Trophoblast cell (in vitro differentiated cells and primary cell): ENCODE data around the gene SDHC.
"Not testable (repeated sequence)": the region's sequence is repeated elsewhere in the genome, so short reads cannot be mapped to it uniquely, and the experiment has no call there.

Experiments
- DNase-seq, 2 donors: peaks; one replicate each; pipeline ENCODE4 v3.0.0-alpha.2; 2016
- H2AFZ ChIP-seq: 2 replicates; pipeline ENCODE4 v1.6.1; 2013; ENCODE audit warnings: low read length, moderate library complexity, mild to moderate bottlenecking; ENCODE audit not compliant: insufficient read depth, poor library complexity
- H2AK5ac ChIP-seq: 2 replicates; pipeline ENCODE4 v1.6.1; 2013; ENCODE audit warnings: mild to moderate bottlenecking, low read length
- H2BK120ac ChIP-seq: 2 replicates; pipeline ENCODE4 v1.6.1; 2013; ENCODE audit warnings: low read length, mild to moderate bottlenecking, moderate library complexity; ENCODE audit not compliant: insufficient read depth, poor library complexity
- H2BK12ac ChIP-seq: 2 replicates; pipeline ENCODE4 v1.6.1; 2013; ENCODE audit warnings: mild to moderate bottlenecking, low read length, moderate library complexity
- H2BK5ac ChIP-seq: 2 replicates; pipeline ENCODE4 v1.6.1; 2013; ENCODE audit warnings: low read length, low read depth, moderate library complexity, mild to moderate bottlenecking; ENCODE audit not compliant: poor library complexity
- H3K14ac ChIP-seq: 2 replicates; pipeline ENCODE4 v1.6.1; 2013; ENCODE audit warnings: mild to moderate bottlenecking, low read length
- H3K18ac ChIP-seq: 2 replicates; pipeline ENCODE4 v1.6.1; 2013; ENCODE audit warnings: mild to moderate bottlenecking, low read length
- H3K23ac ChIP-seq: 2 replicates; pipeline ENCODE4 v1.6.1; 2013; ENCODE audit warnings: low read length
- H3K27ac ChIP-seq: 2 replicates; pipeline ENCODE4 v1.5.1; 2013; ENCODE audit warnings: low read depth, mild to moderate bottlenecking, inconsistent platforms, low read length, moderate library complexity
- H3K27me3 ChIP-seq: 2 replicates; pipeline ENCODE4 v1.6.1; 2013; ENCODE audit warnings: inconsistent platforms, mild to moderate bottlenecking, low read length, moderate library complexity; ENCODE audit not compliant: insufficient read depth
- H3K36me3 ChIP-seq, 2 experiments: 1 replicate in 1 of 2; 2 replicates in 1 of 2; pipeline ENCODE4 v1.6.1; 2013; ENCODE audit warnings: low read length in 2 of 2, mild to moderate bottlenecking in 2 of 2, moderate library complexity in 1 of 2; ENCODE audit not compliant: insufficient read depth in 2 of 2, control insufficient read depth in 1 of 2
- H3K4ac ChIP-seq: 2 replicates; pipeline ENCODE4 v1.6.1; 2013; ENCODE audit warnings: low read depth, mild to moderate bottlenecking, low read length, moderate library complexity
- H3K4me1 ChIP-seq, 2 experiments: 1 replicate in 1 of 2; 2 replicates in 1 of 2; pipeline ENCODE4 v1.6.1; 2013; ENCODE audit warnings: low read length in 2 of 2, mild to moderate bottlenecking in 2 of 2, moderate library complexity in 1 of 2; ENCODE audit not compliant: insufficient read depth in 2 of 2, control insufficient read depth in 1 of 2
- H3K4me2 ChIP-seq: 2 replicates; pipeline ENCODE4 v1.6.1; 2013; ENCODE audit warnings: inconsistent platforms, mild to moderate bottlenecking, low read length, moderate library complexity
- H3K4me3 ChIP-seq: 2 replicates; pipeline ENCODE4 v1.5.1; 2013; ENCODE audit warnings: mild to moderate bottlenecking, low read depth, low read length, inconsistent platforms
- H3K79me1 ChIP-seq: one replicate; pipeline ENCODE4 v1.6.1; 2013; ENCODE audit warnings: low read length
- H3K79me2 ChIP-seq: 2 replicates; pipeline ENCODE4 v1.6.1; 2013; ENCODE audit warnings: low read length, mild to moderate bottlenecking; ENCODE audit not compliant: control insufficient read depth, insufficient read depth, poor library complexity
- H3K9ac ChIP-seq: 2 replicates; pipeline ENCODE4 v1.6.1; 2013; ENCODE audit warnings: mild to moderate bottlenecking, low read length
- H3K9me3 ChIP-seq: 2 replicates; pipeline ENCODE4 v1.6.1; 2013; ENCODE audit warnings: low read depth, mild to moderate bottlenecking, control low read depth, inconsistent platforms, low read length; ENCODE audit not compliant: insufficient read depth
- H4K12ac ChIP-seq: 2 replicates; pipeline ENCODE4 v1.6.1; 2013; ENCODE audit warnings: low read depth, mild to moderate bottlenecking, low read length, moderate library complexity
- H4K8ac ChIP-seq: 2 replicates; pipeline ENCODE4 v1.6.1; 2013; ENCODE audit warnings: low read depth, mild to moderate bottlenecking, low read length, moderate library complexity
- H4K91ac ChIP-seq: one replicate; pipeline ENCODE4 v1.6.1; 2013; ENCODE audit warnings: low read depth, mild to moderate bottlenecking, low read length, moderate library complexity
- WGBS: extraction: QIAGEN DNeasy Blood & Tissue Kit; methylation state at CpG from one replicate; pipeline ENCODE4 v1.1.7; 2013; ENCODE audit warnings: missing lambda C conversion rate; ENCODE audit not compliant: insufficient read length, insufficient coverage; ENCODE audit errors: extremely low coverage; 5-methylcytosine and 5-hydroxymethylcytosine counted together

The SDHC gene

DNA sequence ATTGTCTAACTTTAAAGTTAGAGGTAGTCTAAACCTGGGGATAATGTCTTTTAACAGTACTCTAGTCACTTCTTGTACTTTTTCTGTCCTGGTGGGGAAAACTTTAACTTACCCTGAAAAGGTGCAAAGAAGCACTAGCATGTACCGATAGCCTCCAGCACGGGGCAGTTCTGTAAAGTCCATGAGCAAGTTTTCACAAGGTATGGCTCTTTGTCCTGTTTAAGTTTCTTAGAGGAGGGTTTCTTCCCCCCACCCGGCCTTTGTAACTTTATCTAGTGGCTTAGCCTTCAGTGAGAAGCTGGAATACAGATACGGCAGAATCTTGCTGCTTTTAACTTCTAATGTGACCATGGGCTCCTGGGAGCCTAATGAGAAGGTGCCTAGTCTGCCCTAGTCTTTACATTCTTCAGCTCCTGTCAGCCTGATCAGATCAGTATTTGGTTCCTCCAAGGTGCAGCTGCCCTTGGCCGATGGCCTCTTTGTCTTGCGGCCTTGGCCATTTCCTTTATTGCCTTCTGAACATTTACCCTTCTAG is 93.3 kb downstream of the SDHC start:
- no peak overlapping the region for H2BK5ac ChIP-seq
- no peak for DNase-seq
- WGBS, result no CpG with 5 or more reads among the region's 6 CpGs
- no peaks in the 10 kb centered on the region for H3K9me3 ChIP-seq
- no peaks in the 10 kb centered on the region for H3K79me1 ChIP-seq
- no peak overlapping the region for H4K8ac ChIP-seq
- no peaks in the 10 kb centered on the region for H3K79me2 ChIP-seq
- H3K9ac ChIP-seq, result no peak overlapping the region
- no peak overlapping the region for H2AFZ ChIP-seq
- no peaks in the 10 kb centered on the region for H3K4me1 ChIP-seq
- H4K12ac ChIP-seq, result no peak overlapping the region
- H3K36me3 ChIP-seq, result no peaks in the 10 kb centered on the region
- H3K4me2 ChIP-seq, result no peak overlapping the region
- H4K91ac ChIP-seq, result no peak overlapping the region
- H3K4ac ChIP-seq, result no peak overlapping the region
- H3K23ac ChIP-seq, result no peak overlapping the region
- no peak overlapping the region for H3K18ac ChIP-seq
- no peak overlapping the region for H2BK120ac ChIP-seq
- H3K27ac ChIP-seq, result no peak overlapping the region
- H2AK5ac ChIP-seq, result no peak overlapping the region
- no peak overlapping the region for H2BK12ac ChIP-seq
- H3K27me3 ChIP-seq, result no peaks in the 10 kb centered on the region
- H3K4me3 ChIP-seq, result no peak overlapping the region
- H3K14ac ChIP-seq, result no peak overlapping the region

- no peak for DNase-seq
- H3K36me3 ChIP-seq, result no peaks in the 10 kb centered on the region
- H3K4me3 ChIP-seq, result no peak overlapping the region
- H3K27ac ChIP-seq, result no peak overlapping the region
- H2AK5ac ChIP-seq, result no peak overlapping the region
- H3K4ac ChIP-seq, result no peak overlapping the region
- H2BK5ac ChIP-seq, result no peak overlapping the region
- H3K79me1 ChIP-seq, result no peaks in the 10 kb centered on the region
- no CpG with 5 or more reads among the region's 3 CpGs for WGBS
- no peak overlapping the region for H3K9ac ChIP-seq
- H4K12ac ChIP-seq, result no peak overlapping the region
- no peak overlapping the region for H4K8ac ChIP-seq
- H3K27me3 ChIP-seq, result no peaks in the 10 kb centered on the region
- H3K23ac ChIP-seq, result no peak overlapping the region
- H3K4me2 ChIP-seq, result no peak overlapping the region
- no peak overlapping the region for H3K14ac ChIP-seq
- H2BK120ac ChIP-seq, result no peak overlapping the region
- no peak overlapping the region for H2BK12ac ChIP-seq
- H3K4me1 ChIP-seq, result no peaks in the 10 kb centered on the region
- H4K91ac ChIP-seq, result no peak overlapping the region
- no peaks in the 10 kb centered on the region for H3K9me3 ChIP-seq
- no peak overlapping the region for H2AFZ ChIP-seq
- no peaks in the 10 kb centered on the region for H3K79me2 ChIP-seq
- no peak overlapping the region for H3K18ac ChIP-seq
Observed at GRCh38 chr1:161408429-161409052, 94.4 kb downstream of the SDHC start.

- not testable (repeated sequence) for H3K27ac ChIP-seq, H4K91ac ChIP-seq, H3K4ac ChIP-seq, H3K23ac ChIP-seq, H3K79me1 ChIP-seq, H4K8ac ChIP-seq, H2AK5ac ChIP-seq, H4K12ac ChIP-seq, H3K9ac ChIP-seq, H2BK5ac ChIP-seq, H3K36me3 ChIP-seq, H3K4me3 ChIP-seq, H3K27me3 ChIP-seq, H2BK12ac ChIP-seq, H3K18ac ChIP-seq, H3K4me1 ChIP-seq, H2AFZ ChIP-seq, H3K4me2 ChIP-seq, H3K79me2 ChIP-seq, H2BK120ac ChIP-seq, H3K9me3 ChIP-seq, DNase-seq, H3K14ac ChIP-seq
- WGBS, result no CpG with 5 or more reads among the region's 13 CpGs
Observed at GRCh38 chr1:161409848-161410635, 95.9 kb downstream of the SDHC start.

DNA sequence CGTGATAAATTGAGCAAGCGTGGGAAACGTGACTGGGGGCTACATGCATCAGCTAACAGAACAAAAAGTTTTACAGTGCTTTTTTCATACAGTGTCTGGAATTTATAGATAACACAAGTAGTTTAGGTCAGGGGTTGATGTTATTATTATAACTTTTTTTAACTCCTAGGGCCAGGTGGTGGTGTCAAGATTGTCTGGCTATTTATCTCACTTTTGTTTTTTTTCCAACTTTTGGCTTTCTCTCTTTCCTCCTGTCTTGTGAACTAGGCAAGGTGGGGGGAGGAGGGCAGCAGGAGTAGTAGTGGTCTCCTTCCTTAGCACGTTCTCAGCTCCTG is 96.4 kb downstream of the SDHC start:
- H3K27me3 ChIP-seq, DNase-seq, H3K4me1 ChIP-seq, H3K4me3 ChIP-seq, H2BK120ac ChIP-seq, H3K9me3 ChIP-seq, H3K23ac ChIP-seq, H2BK5ac ChIP-seq, H3K36me3 ChIP-seq, H3K79me2 ChIP-seq, H4K12ac ChIP-seq, H3K18ac ChIP-seq, H4K91ac ChIP-seq, H3K79me1 ChIP-seq, H3K4me2 ChIP-seq, H3K9ac ChIP-seq, H2AFZ ChIP-seq, H3K4ac ChIP-seq, H3K14ac ChIP-seq, H4K8ac ChIP-seq, H3K27ac ChIP-seq, H2BK12ac ChIP-seq, H2AK5ac ChIP-seq: not testable (repeated sequence)
- no CpG with 5 or more reads among the region's 4 CpGs for WGBS
